GM18867 (cell line): ENCODE data around the gene GRM3.
"Not testable (repeated sequence)": the region's sequence is repeated elsewhere in the genome, so short reads cannot be mapped to it uniquely, and the experiment has no call there.

ENCODE experiments used
- ATAC-seq: cut with Tn5 transposase; IDR thresholded peaks from one replicate; pipeline ENCODE4 v1.9.1; 2021; ENCODE audit warnings: mild to moderate bottlenecking, moderate library complexity; ENCODE audit not compliant: unreplicated experiment

GRM3 gene

DNA sequence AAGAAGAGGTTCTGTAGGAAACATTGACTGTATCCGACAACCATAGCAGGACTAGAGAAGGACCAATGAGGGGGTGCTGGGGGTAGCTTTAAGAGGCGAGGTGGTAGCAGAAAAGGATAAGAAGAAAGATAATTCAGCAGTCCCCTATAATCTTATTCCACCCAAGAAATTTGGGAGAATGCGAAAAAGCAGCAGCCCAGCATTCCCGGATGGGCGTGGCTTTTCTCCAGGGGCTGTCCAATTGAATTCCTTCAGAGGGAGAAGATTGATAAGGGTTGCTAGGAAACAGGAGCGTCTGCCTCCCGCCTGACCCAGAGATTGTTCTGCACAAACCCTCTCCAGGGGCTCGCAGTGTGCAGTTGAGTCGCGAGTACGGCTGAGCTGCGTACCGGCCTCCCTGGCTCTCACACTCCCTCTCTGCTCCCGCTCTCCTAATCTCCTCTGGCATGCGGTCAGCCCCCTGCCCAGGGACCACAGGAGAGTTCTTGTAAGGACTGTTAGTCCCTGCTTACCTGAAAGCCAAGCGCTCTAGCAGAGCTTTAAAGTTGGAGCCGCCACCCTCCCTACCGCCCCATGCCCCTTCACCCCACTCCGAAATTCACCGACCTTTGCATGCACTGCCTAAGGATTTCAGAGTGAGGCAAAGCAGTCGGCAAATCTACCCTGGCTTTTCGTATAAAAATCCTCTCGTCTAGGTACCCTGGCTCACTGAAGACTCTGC lies at the start of gene GRM3:
Gene GRM3 (plus strand): TSS at position 349 of the 721 bp plus-strand sequence. CDS start 121,237 bp downstream, outside the sequence.
- ATAC-seq = no peak

GRCh38 chr7:86598311-86598710 lies 45.4 kb upstream of the GRM3 start:
- no peak for ATAC-seq

DNA sequence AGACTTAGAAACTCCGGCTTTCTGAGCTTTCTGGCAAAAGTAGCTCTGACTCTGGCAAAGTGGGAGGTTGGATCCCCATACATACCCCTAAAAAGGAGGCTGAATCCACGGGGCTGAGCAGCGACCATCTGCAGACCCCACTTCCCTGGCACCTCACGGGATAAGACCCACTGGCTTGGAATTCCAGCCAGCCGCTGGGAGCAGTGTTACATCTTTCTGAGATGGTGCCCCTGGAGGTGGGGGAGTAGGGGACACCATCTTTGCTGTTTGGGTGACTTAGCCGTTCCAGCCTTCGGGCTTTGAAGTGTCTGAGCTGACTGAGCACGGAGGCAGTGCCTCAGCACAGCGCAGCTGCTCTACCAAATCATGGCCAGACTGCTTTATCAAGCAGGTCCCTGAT lies 45.0 kb upstream of the GRM3 start:
- ATAC-seq = no peak

GRCh38 chr7:86600506-86601290 lies 43.0 kb upstream of the GRM3 start:
- ATAC-seq = no peak

DNA sequence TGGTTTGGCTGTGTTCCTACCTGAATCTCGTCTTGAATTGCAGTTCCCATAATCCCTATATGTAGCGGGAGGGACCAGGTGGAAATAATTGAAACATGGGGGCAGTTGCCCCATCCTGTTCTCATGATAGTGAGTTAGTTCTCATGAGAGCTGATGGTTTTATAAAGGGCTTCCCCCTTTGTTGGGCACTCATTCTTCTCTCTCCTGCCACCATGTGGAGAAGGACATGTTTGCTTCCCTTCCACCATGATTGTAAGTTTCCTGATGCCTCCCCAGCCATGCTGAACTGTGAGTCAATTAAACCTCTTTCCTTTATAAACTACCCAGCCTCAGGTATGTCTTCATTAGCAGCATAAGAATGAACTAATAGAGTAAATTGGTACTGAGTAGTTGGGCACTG lies 28.0 kb upstream of the GRM3 start:
- not testable (repeated sequence) for ATAC-seq

- no peak for ATAC-seq
Measured at GRCh38 chr7:86644282-86645224, 844 bp downstream of the GRM3 start.

- ATAC-seq = no peak
Measured at GRCh38 chr7:86645225-86645608, 1.5 kb downstream of the GRM3 start.

DNA sequence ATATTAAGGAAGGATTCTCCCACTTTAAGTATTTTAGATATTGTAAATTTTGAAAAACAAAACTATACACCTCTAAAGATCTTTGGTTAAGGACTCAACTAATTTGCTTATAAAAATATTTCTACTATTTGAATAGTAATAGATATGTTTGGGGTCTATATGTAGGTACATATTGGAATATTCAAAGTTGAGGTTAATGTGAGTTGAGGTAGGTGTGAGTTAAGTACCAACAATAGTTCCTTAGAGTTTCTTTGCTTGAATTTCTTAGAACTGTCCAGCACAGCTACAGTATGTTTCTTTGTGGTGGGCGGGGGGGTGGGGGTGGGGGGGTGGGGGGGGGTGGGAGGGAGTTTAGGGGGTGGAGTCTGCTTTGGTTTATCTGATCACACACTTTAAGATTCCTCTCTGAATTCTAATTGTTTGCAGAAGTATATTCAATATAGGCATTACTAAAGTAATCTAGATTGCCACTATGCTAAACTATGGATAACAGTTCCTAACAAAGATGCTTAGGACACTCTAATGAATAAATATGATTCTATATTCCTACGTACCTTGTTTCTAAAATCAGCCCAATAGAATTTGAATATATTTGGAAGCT lies 2.1 kb downstream of the GRM3 start:
- no peak for ATAC-seq

- no peak for ATAC-seq
Measured at GRCh38 chr7:86647385-86648094, 3.8 kb downstream of the GRM3 start.

DNA sequence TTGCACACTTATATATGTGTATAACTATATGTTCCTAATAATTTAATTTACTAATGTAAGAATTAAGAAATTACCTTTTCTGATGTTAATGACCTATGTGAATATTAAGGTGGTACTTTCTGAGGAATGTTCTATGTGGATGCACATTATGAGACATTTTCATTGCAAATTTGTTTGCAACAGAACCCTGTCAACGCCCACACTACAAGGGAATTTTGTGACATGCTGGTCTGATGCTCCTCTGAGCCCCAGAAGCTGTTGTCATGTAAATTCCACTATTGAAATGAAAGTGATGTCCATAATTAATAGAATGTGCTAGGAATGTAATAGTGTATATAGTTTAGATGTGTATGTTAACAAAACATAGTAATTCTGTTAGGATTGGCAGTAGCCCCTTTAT lies 4.5 kb downstream of the GRM3 start:
- ATAC-seq = no peak

- no peak for ATAC-seq
Measured at GRCh38 chr7:86653919-86654659, 10.4 kb downstream of the GRM3 start.

- no peak for ATAC-seq
Measured at GRCh38 chr7:86657948-86658347, 14.2 kb downstream of the GRM3 start.

DNA sequence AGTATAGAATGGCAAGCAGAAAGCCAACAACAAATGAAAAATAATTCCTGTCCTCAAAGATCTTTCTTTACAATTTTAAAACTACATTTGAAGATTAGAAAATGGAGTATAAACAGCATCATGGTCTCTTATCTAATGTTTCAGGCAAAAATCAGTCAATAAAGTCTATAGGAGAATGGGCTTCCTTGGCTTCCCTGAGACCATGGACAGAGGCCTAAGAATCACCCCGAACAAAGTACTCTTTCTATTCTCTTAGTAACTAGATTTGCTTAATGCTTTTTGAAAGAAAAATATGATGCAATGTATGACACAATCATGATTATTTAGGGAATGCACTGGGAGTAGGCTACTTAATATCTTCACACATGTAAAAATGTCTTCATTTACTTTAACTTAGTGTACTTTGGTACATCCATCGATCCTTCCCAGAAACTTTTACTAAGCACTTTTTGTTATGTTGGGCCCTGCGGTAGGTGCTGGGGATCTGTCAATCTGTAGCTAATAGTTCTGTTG lies 17.3 kb downstream of the GRM3 start:
- ATAC-seq = no peak

- ATAC-seq = no peak
Measured at GRCh38 chr7:86664486-86664885, 20.8 kb downstream of the GRM3 start.

- ATAC-seq = no peak
Measured at GRCh38 chr7:86664991-86665390, 21.3 kb downstream of the GRM3 start.

- no peak for ATAC-seq
Measured at GRCh38 chr7:86665669-86666068, 22.0 kb downstream of the GRM3 start.

DNA sequence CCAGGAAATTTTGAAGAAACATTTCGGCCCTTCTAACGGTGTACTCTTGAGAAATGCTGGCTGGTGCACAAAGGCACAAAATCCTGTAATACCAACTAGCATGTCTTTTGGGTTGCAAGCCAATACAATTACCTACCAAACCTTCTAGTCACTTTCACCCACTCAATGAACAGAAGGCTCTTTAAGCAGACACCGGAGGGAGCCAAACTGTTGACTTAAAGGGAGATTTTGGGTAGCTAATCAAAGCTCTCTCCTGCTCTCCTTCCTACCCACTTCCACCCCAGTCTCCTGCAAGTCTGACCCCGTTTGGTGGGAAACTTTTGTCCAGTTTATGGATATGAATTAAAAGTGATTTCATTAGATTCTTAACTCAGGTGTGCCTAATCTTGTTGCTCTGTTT lies 24.0 kb downstream of the GRM3 start:
- no peak for ATAC-seq

GRCh38 chr7:86668315-86668714 lies 24.6 kb downstream of the GRM3 start:
- ATAC-seq = no peak

DNA sequence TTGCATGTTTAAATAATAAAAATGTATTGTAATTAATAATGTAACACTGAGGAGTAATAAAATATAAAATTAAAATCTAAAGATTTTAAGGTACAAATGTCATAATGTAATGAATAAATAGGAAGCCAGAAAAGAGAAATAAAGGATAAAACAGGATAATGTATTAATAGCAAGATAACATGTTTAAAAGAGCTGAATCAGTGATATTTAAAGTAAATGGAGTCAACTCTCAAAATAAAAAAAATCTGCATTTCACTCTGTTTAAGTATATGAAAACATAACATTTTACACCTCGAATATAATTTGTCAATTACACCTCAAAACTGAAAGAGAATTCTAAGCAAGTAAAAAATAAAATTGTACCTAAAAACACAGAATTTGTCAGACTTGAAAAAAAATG lies 44.1 kb downstream of the GRM3 start:
- ATAC-seq = no peak
